GM21390 (cell line): ENCODE data around the gene RBFA.
"Not testable (repeated sequence)": the region's sequence is repeated elsewhere in the genome, so short reads cannot be mapped to it uniquely, and the experiment has no call there.

Experiments
- ATAC-seq: cut with Tn5 transposase; IDR thresholded peaks from one replicate; pipeline ENCODE4 v1.9.1; 2021; ENCODE audit not compliant: unreplicated experiment

The RBFA gene

GRCh38 chr18:80027719-80028118, 6.5 kb upstream of the RBFA start:
- not testable (repeated sequence) for ATAC-seq

GRCh38 chr18:80029690-80030089, 4.5 kb upstream of the RBFA start:
- ATAC-seq, result no peak

- no peak for ATAC-seq
Measured at GRCh38 chr18:80033181-80034067, 810 bp upstream of the RBFA start.

- ATAC-seq, result no peak
Measured at GRCh38 chr18:80034852-80035406, 695 bp downstream of the RBFA start.

- no peak for ATAC-seq
Measured at GRCh38 chr18:80035997-80036396, 1.8 kb downstream of the RBFA start.

GRCh38 chr18:80037300-80037699, 3.1 kb downstream of the RBFA start:
- no peak for ATAC-seq

- ATAC-seq, result no peak
Measured at GRCh38 chr18:80037869-80038630, 3.8 kb downstream of the RBFA start.

- ATAC-seq, result no peak
Measured at GRCh38 chr18:80040515-80040914, 6.3 kb downstream of the RBFA start.

GRCh38 chr18:80041424-80041823, 7.2 kb downstream of the RBFA start:
- no peak for ATAC-seq

- no peak for ATAC-seq
Measured at GRCh38 chr18:80042785-80043184, 8.6 kb downstream of the RBFA start.

GRCh38 chr18:80044072-80044471, 9.8 kb downstream of the RBFA start:
- ATAC-seq, result no peak

GRCh38 chr18:80046011-80046410, 11.8 kb downstream of the RBFA start:
- ATAC-seq, result no peak

GRCh38 chr18:80046431-80046830, 12.2 kb downstream of the RBFA start:
- ATAC-seq, result no peak

- no peak for ATAC-seq
Measured at GRCh38 chr18:80046961-80047541, 12.8 kb downstream of the RBFA start.

GRCh38 chr18:80050797-80051196, 16.6 kb downstream of the RBFA start:
- ATAC-seq, result no peak

- ATAC-seq, result no peak
Measured at GRCh38 chr18:80056095-80056494, 21.9 kb downstream of the RBFA start.

GRCh38 chr18:80059945-80060344, 25.7 kb downstream of the RBFA start:
- ATAC-seq, result no peak

GRCh38 chr18:80065705-80066104, 31.5 kb downstream of the RBFA start:
- ATAC-seq, result no peak

- no peak for ATAC-seq
Measured at GRCh38 chr18:80067321-80067720, 33.1 kb downstream of the RBFA start.

GRCh38 chr18:80067897-80068296, 33.7 kb downstream of the RBFA start:
- ATAC-seq, result no peak

GRCh38 chr18:80068571-80069272, 34.5 kb downstream of the RBFA start:
- ATAC-seq, result no peak
